BLaER1 treated with 17β-estradiol and CSF1 and Interleukin-3, amounts not matched to agents 10 nM and 100 nM (cell line): ENCODE measurements around the gene NOS1AP.

Experiments used
- H3K27ac ChIP-seq, 11 experiments: shearing (Covaris generic); formaldehyde crosslinking; 2 replicates each; pipeline ENCODE4 v1.8.1; 2022
- H3K27me3 ChIP-seq, 11 experiments: shearing (Covaris generic); formaldehyde crosslinking; 2 replicates each; pipeline ENCODE4 v1.8.1; 2022
- H3K36me3 ChIP-seq, 11 experiments: shearing (Covaris generic); formaldehyde crosslinking; 2 replicates each; pipeline ENCODE4 v1.8.1; 2022
- H3K4me1 ChIP-seq, 10 experiments: shearing (Covaris generic); formaldehyde crosslinking; 2 replicates each; pipeline ENCODE4 v1.8.1; 2022
- H3K4me2 ChIP-seq, 11 experiments: shearing (Covaris generic); formaldehyde crosslinking; 2 replicates each; pipeline ENCODE4 v1.8.1; 2022
- H3K4me3 ChIP-seq, 10 experiments: shearing (Covaris generic); formaldehyde crosslinking; 2 replicates each; pipeline ENCODE4 v1.8.1; 2022
- H3K9ac ChIP-seq, 11 experiments: shearing (Covaris generic); formaldehyde crosslinking; 2 replicates each; pipeline ENCODE4 v1.8.1; 2022
- H3K9me3 ChIP-seq, 11 experiments: shearing (Covaris generic); formaldehyde crosslinking; replicated peaks in 1 of 11; 2 replicates each; pipeline ENCODE4 v1.8.1; 2022
- H4K20me1 ChIP-seq, 11 experiments: shearing (Covaris generic); formaldehyde crosslinking; 2 replicates each; pipeline ENCODE4 v1.8.1; 2022
- Cebpa-rat ChIP-seq, 11 experiments: shearing (Covaris generic); IDR thresholded peaks; 2 replicates each; pipeline ENCODE4 v1.8.1; 2022

Gene NOS1AP

DNA sequence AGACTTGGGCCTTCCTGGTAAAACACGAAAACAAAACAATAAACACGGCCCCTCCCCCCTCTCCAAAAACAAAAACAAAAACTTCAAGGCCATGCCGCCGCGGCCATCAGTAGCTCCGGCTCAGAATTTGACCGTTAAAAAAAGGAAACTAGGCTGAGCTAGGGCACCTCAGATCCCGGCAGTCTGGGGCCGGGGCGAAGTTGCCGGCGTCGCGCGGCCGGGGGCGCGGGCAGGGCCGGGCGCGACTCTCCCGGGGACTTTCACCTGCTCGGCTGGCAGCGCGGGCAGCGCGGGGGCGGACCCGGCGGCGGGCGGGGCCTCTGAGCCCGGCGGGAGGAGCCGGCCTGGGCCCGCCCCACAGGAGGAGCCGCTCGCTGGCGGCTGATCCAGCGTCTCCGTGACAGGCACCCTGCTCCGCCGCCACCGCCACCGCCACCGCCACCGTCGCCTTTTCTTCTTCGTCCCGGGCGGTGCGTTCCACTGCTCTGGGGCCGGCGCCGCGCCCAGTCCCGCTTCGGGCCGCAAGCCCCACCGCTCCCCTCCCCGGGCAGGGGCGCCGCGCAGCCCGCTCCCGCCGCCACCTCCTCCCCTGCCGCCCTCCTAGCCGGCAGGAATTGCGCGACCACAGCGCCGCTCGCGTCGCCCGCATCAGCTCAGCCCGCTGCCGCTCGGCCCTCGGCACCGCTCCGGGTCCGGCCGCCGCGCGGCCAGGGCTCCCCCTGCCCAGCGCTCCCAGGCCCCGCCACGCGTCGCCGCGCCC lies at the start of gene NOS1AP:
NOS1AP (plus strand) TSS at position 358 of the 760 bp plus-strand sequence. CDS start 487 bp downstream, outside the sequence.
- Histone ChIP-seq H3K4me1 (peaks cover 0 to 19% (median 11%) of the 10 kb centered on the region in 10 experiments; a peak in 17 of 20 replicates), H3K9me3 (no peaks in the 10 kb centered on the region), H3K27ac (peak within 1 kb of the TSS in 10 of 11 experiments; percentile 39 to 71 (median 53); a peak in 19 of 22 replicates), H3K4me2 (peak within 1 kb of the TSS; percentile 95 to 100 (median 97)), H3K27me3 (peaks cover 23 to 44% (median 36%) of the 10 kb centered on the region in 11 experiments), H3K4me3 (peak within 1 kb of the TSS; percentile 75 to 86 (median 79)), H4K20me1 (peaks cover 0 to 30% (median 4%) of the 10 kb centered on the region in 11 experiments; a peak in 4 of 22 replicates), H3K36me3 (no peaks in the 10 kb centered on the region), H3K9ac (peak within 1 kb of the TSS; percentile 67 to 86 (median 80))
- no peak for TF ChIP-seq Cebpa-rat (IDR thresholded peaks at IDR 0.05)

DNA sequence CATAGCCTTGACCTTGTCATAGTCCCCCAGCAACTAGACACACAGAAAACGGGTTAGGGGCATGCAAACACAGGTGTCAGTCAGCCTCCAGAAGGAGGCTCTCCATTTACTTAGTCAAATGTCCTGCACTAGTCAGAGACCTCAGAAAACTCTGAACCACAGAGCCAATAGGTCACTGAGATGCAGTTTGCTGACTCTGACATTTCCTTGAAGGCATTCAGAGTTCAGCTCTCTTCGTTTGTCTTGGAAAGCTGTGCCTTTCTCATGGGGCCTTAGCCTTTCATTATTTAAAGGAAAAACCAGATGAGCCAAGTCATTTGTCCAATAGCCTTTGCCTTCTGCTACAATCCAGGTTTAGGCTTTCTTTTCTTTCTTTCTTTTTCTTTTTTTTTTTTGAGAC lies 49.3 kb upstream of the NOS1AP start:
- Histone ChIP-seq H3K4me2 (peak overlapping the region in 2 of 11 experiments; percentile 94 to 99; a peak in 4 of 22 replicates), H3K9ac (peak overlapping the region in 1 of 11 experiments; percentile 91; a peak in 1 of 22 replicates), H3K4me1 (peaks cover 0 to 87% (median 9%) of the 10 kb centered on the region in 10 experiments; a peak in 14 of 20 replicates), H3K36me3 (peaks cover 0 to 49% (median 0%) of the 10 kb centered on the region in 11 experiments; a peak in 4 of 22 replicates), H3K27ac (no peak overlapping the region), H4K20me1 (peaks cover 0 to 7% (median 0%) of the 10 kb centered on the region in 11 experiments; a peak in 2 of 22 replicates), H3K27me3 (peaks cover 0 to 23% (median 16%) of the 10 kb centered on the region in 11 experiments; a peak in 18 of 22 replicates), H3K4me3 (peak overlapping the region in 2 of 10 experiments; percentile 80 to 93; a peak in 2 of 20 replicates), H3K9me3 (peaks cover 0 to 8% (median 0%) of the 10 kb centered on the region in 11 experiments; a peak in 2 of 22 replicates)
- TF ChIP-seq Cebpa-rat (IDR thresholded peaks at IDR 0.05), result no peak

GRCh38 chr1:162021124-162021523 lies 48.4 kb upstream of the NOS1AP start:
- Histone ChIP-seq H3K36me3 (peaks cover 0 to 39% (median 0%) of the 10 kb centered on the region in 11 experiments; a peak in 4 of 22 replicates), H3K27ac (no peak overlapping the region; a peak in 2 of 22 replicates), H3K9ac (peak overlapping the region in 3 of 11 experiments; percentile 1 to 91 (median 84); a peak in 4 of 22 replicates), H4K20me1 (peaks cover 0 to 7% (median 0%) of the 10 kb centered on the region in 11 experiments; a peak in 2 of 22 replicates), H3K4me2 (peak overlapping the region in 2 of 11 experiments; percentile 94 to 99; a peak in 4 of 22 replicates), H3K27me3 (peaks cover 0 to 23% (median 16%) of the 10 kb centered on the region in 11 experiments; a peak in 18 of 22 replicates), H3K4me1 (peaks cover 0 to 87% (median 9%) of the 10 kb centered on the region in 10 experiments; a peak in 14 of 20 replicates), H3K4me3 (peak overlapping the region in 2 of 10 experiments; percentile 80 to 93; a peak in 4 of 20 replicates), H3K9me3 (peaks cover 0 to 8% (median 0%) of the 10 kb centered on the region in 11 experiments; a peak in 3 of 22 replicates)
- TF ChIP-seq Cebpa-rat (IDR thresholded peaks at IDR 0.05), result no peak

DNA sequence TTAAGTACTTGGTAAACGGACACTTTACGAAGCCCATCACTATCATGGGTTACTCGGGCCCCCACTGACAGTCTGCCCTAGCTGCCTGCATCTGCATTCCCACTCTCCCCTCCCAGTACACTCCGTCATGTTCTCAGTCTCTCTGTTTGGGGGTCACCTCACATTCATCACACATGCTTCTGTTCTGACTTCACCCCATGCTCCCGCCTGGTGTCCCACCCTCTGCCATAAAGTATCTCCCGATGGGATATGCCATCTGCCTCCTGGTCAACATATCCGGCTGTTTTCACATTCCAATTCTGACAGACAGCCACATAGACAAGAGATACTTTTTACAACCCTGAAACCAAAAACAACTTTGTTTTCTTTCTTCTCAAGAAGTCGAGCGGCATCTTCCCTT lies 46.9 kb upstream of the NOS1AP start:
- Histone ChIP-seq H3K27ac (peak overlapping the region in 1 of 11 experiments; percentile 79; a peak in 2 of 22 replicates), H3K9ac (peak overlapping the region in 3 of 11 experiments; percentile 75 to 91 (median 84); a peak in 5 of 22 replicates), H3K4me1 (peaks cover 0 to 87% (median 9%) of the 10 kb centered on the region in 10 experiments; a peak in 14 of 20 replicates), H3K36me3 (peaks cover 0 to 24% (median 0%) of the 10 kb centered on the region in 11 experiments; a peak in 4 of 22 replicates), H3K4me2 (peak overlapping the region in 3 of 11 experiments; percentile 91 to 99 (median 94); a peak in 6 of 22 replicates), H4K20me1 (peaks cover 0 to 7% (median 0%) of the 10 kb centered on the region in 11 experiments; a peak in 2 of 22 replicates), H3K27me3 (peaks cover 0 to 23% (median 16%) of the 10 kb centered on the region in 11 experiments; a peak in 18 of 22 replicates), H3K4me3 (peak overlapping the region in 3 of 10 experiments; percentile 78 to 93 (median 80); a peak in 5 of 20 replicates), H3K9me3 (peaks cover 0 to 11% (median 0%) of the 10 kb centered on the region in 11 experiments; a peak in 3 of 22 replicates)
- TF ChIP-seq Cebpa-rat (IDR thresholded peaks at IDR 0.05), result no peak

- peaks cover 0 to 23% (median 16%) of the 10 kb centered on the region in 11 experiments; a peak in 18 of 22 replicates for H3K27me3 ChIP-seq
- peaks cover 0 to 19% (median 0%) of the 10 kb centered on the region in 11 experiments; a peak in 4 of 22 replicates for H3K36me3 ChIP-seq
- H4K20me1 ChIP-seq, result peaks cover 0 to 7% (median 0%) of the 10 kb centered on the region in 11 experiments; a peak in 2 of 22 replicates
- peak overlapping the region in 10 of 11 experiments; percentile 36 to 91 (median 70); a peak in 14 of 22 replicates for H3K9ac ChIP-seq
- peak overlapping the region; percentile 78 to 99 (median 94) for H3K4me2 ChIP-seq
- H3K4me3 ChIP-seq, result peak overlapping the region; percentile 62 to 93 (median 74)
- TF ChIP-seq Cebpa-rat (IDR thresholded peaks at IDR 0.05), result no peak
- peaks cover 0 to 90% (median 9%) of the 10 kb centered on the region in 10 experiments; a peak in 14 of 20 replicates for H3K4me1 ChIP-seq
- peaks cover 0 to 7% (median 0%) of the 10 kb centered on the region in 11 experiments; a peak in 2 of 22 replicates for H3K9me3 ChIP-seq
- H3K27ac ChIP-seq, result peak overlapping the region in 3 of 11 experiments; percentile 60 to 79 (median 74); a peak in 5 of 22 replicates
Observed at GRCh38 chr1:162023181-162023546, 46.3 kb upstream of the NOS1AP start.

- H3K27ac ChIP-seq, result peak within 1 kb of the TSS in 5 of 11 experiments; percentile 17 to 79 (median 60); a peak in 8 of 22 replicates
- peak within 1 kb of the TSS; percentile 36 to 91 (median 72) for H3K9ac ChIP-seq
- peaks cover 4 to 91% (median 13%) of the 10 kb centered on the region in 10 experiments; a peak in 16 of 20 replicates for H3K4me1 ChIP-seq
Observed at GRCh38 chr1:162023547-162024501, 45.7 kb upstream of the NOS1AP start, which contains the start of gene OLFML2B. Gene OLFML2B (minus strand): TSS chr1:162023869. CDS start chr1:162023430, 439 bp downstream.

DNA sequence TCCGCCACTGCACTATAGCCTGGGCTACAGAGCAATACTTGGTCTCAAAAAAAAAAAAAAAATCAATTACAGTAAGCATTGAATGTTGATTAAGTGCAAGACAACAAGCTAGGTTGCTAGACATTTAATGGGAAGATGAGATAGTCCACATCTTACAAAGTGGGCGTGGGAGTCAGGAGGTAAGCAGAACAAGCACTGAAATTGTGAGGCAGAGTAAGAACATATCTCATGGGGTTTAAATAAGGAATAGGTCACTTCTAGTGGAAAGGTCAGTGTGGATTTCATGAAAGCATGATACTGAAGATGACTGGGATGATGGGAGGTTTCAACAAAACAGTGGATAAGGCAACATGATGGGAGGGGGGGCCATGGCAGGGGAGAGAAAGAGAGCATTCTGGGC lies 44.0 kb upstream of the NOS1AP start:
- H4K20me1 ChIP-seq, result no peaks in the 10 kb centered on the region
- H3K4me2 ChIP-seq, result peak overlapping the region in 2 of 11 experiments; percentile 94 to 99; a peak in 4 of 22 replicates
- peaks cover 0 to 23% (median 16%) of the 10 kb centered on the region in 11 experiments; a peak in 18 of 22 replicates for H3K27me3 ChIP-seq
- H3K4me1 ChIP-seq, result peaks cover 6 to 83% (median 17%) of the 10 kb centered on the region in 10 experiments; a peak in 16 of 20 replicates
- H3K9ac ChIP-seq, result peak overlapping the region in 1 of 11 experiments; percentile 91; a peak in 1 of 22 replicates
- no peak for TF ChIP-seq Cebpa-rat (IDR thresholded peaks at IDR 0.05)
- no peaks in the 10 kb centered on the region for H3K36me3 ChIP-seq
- H3K4me3 ChIP-seq, result peak overlapping the region in 1 of 10 experiments; percentile 80; a peak in 1 of 20 replicates
- peaks cover 0 to 7% (median 0%) of the 10 kb centered on the region in 11 experiments; a peak in 1 of 22 replicates for H3K9me3 ChIP-seq
- H3K27ac ChIP-seq, result peak overlapping the region in 1 of 11 experiments; percentile 80; a peak in 1 of 22 replicates

More at GRCh38 chr1:162023547-162024501, 45.7 kb upstream of the NOS1AP start, which contains the start of gene OLFML2B:
- Histone ChIP-seq H3K36me3 (peaks cover 0 to 12% (median 0%) of the 10 kb centered on the region in 11 experiments; a peak in 4 of 22 replicates), H4K20me1 (peaks cover 0 to 7% (median 0%) of the 10 kb centered on the region in 11 experiments; a peak in 2 of 22 replicates), H3K4me2 (peak within 1 kb of the TSS; percentile 78 to 99 (median 94)), H3K9me3 (peaks cover 0 to 7% (median 0%) of the 10 kb centered on the region in 11 experiments; a peak in 1 of 22 replicates), H3K4me3 (peak within 1 kb of the TSS; percentile 62 to 93 (median 74)), H3K27me3 (peaks cover 0 to 23% (median 16%) of the 10 kb centered on the region in 11 experiments; a peak in 18 of 22 replicates)
- TF ChIP-seq Cebpa-rat (IDR thresholded peaks at IDR 0.05), result no peak
